Fibroblast of skin of scalp (primary cell): ENCODE data around the gene FAM193A.
"Not testable (repeated sequence)": the region's sequence is repeated elsewhere in the genome, so short reads cannot be mapped to it uniquely, and the experiment has no call there.

Experiments used
- DNase-seq: peaks from one replicate; pipeline ENCODE4 v3.0.0-alpha.2; 2013

FAM193A gene

GRCh38 chr4:2516635-2517034, 19.8 kb upstream of the FAM193A start:
- DNase-seq, result no peak

- DNase-seq, result no peak
Measured at GRCh38 chr4:2526559-2526958, 9.9 kb upstream of the FAM193A start.

GRCh38 chr4:2534904-2535375, 1.5 kb upstream of the FAM193A start:
- DNase-seq, result no peak

- DNase-seq, result peak; percentile 54
Measured at GRCh38 chr4:2535376-2536192, 863 bp upstream of the FAM193A start.

- no peak for DNase-seq
Measured at GRCh38 chr4:2537011-2537830, 774 bp downstream of the FAM193A start.

GRCh38 chr4:2543580-2544191, 7.2 kb downstream of the FAM193A start:
- DNase-seq, result not testable (repeated sequence)

- DNase-seq, result no peak
Measured at GRCh38 chr4:2545321-2546013, 9.0 kb downstream of the FAM193A start.

GRCh38 chr4:2546286-2546823, 9.9 kb downstream of the FAM193A start:
- no peak for DNase-seq

- not testable (repeated sequence) for DNase-seq
Measured at GRCh38 chr4:2546961-2547691, 10.7 kb downstream of the FAM193A start.

- no peak for DNase-seq
Measured at GRCh38 chr4:2551118-2551517, 14.7 kb downstream of the FAM193A start.

- no peak for DNase-seq
Measured at GRCh38 chr4:2552806-2553205, 16.4 kb downstream of the FAM193A start.

- DNase-seq, result no peak
Measured at GRCh38 chr4:2558301-2558700, 21.9 kb downstream of the FAM193A start.

- no peak for DNase-seq
Measured at GRCh38 chr4:2560167-2560566, 23.7 kb downstream of the FAM193A start.

GRCh38 chr4:2565533-2565932, 29.1 kb downstream of the FAM193A start:
- no peak for DNase-seq

GRCh38 chr4:2570036-2570435, 33.6 kb downstream of the FAM193A start:
- no peak for DNase-seq

GRCh38 chr4:2570551-2571222, 34.2 kb downstream of the FAM193A start:
- DNase-seq, result no peak

- no peak for DNase-seq
Measured at GRCh38 chr4:2572076-2572475, 35.6 kb downstream of the FAM193A start.

GRCh38 chr4:2572866-2573265, 36.4 kb downstream of the FAM193A start:
- DNase-seq, result no peak

GRCh38 chr4:2574009-2574408, 37.6 kb downstream of the FAM193A start:
- no peak for DNase-seq

- DNase-seq, result no peak
Measured at GRCh38 chr4:2574863-2575262, 38.4 kb downstream of the FAM193A start.

GRCh38 chr4:2576290-2576689, 39.8 kb downstream of the FAM193A start:
- DNase-seq, result no peak
